Vagina (tissue), 2 donors: ENCODE measurements around the gene TMEM11.

Experiments used
- POLR2A ChIP-seq, 2 donors: fragments of 450-650 bp; IDR thresholded peaks; one replicate each; pipeline ENCODE4 v1.6.1; 2017; ENCODE audit warnings: antibody characterized with exemption in 2 of 2, mild to moderate bottlenecking in 2 of 2, moderate library complexity in 2 of 2
- TF ChIP-seq, protein P1 (sequence below), 3 experiments: fragments of 450-650 bp in 2 of 3; fragments of 200-600 bp in 1 of 3; sonication (generic) in 1 of 3; IDR thresholded peaks; one replicate each; pipeline ENCODE4 v1.5.1; 2017 to 2019; ENCODE audit warnings: antibody characterized with exemption in 3 of 3, mild to moderate bottlenecking in 2 of 3, moderate library complexity in 2 of 3

- no peak for TF ChIP-seq POLR2A (IDR thresholded peaks at IDR 0.05)
- TF ChIP-seq, protein P1, sequence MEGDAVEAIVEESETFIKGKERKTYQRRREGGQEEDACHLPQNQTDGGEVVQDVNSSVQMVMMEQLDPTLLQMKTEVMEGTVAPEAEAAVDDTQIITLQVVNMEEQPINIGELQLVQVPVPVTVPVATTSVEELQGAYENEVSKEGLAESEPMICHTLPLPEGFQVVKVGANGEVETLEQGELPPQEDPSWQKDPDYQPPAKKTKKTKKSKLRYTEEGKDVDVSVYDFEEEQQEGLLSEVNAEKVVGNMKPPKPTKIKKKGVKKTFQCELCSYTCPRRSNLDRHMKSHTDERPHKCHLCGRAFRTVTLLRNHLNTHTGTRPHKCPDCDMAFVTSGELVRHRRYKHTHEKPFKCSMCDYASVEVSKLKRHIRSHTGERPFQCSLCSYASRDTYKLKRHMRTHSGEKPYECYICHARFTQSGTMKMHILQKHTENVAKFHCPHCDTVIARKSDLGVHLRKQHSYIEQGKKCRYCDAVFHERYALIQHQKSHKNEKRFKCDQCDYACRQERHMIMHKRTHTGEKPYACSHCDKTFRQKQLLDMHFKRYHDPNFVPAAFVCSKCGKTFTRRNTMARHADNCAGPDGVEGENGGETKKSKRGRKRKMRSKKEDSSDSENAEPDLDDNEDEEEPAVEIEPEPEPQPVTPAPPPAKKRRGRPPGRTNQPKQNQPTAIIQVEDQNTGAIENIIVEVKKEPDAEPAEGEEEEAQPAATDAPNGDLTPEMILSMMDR (IDR thresholded peaks at IDR 0.05): no peak
These were observed 39.8 kb downstream of the TMEM11 start for GRCh38 chr17:21174186-21174585.
